HG03097 (cell line): Measurements from ENCODE around the gene SDK1.
"Not testable (repeated sequence)": the region's sequence is repeated elsewhere in the genome, so short reads cannot be mapped to it uniquely, and the experiment has no call there.

Experiments
- ATAC-seq: cut with Tn5 transposase; IDR thresholded peaks from one replicate; pipeline ENCODE4 v1.9.1; 2021; ENCODE audit not compliant: unreplicated experiment, low FRiP score

Gene SDK1

GRCh38 chr7:4220011-4220410 lies 919.0 kb downstream of the SDK1 start:
- ATAC-seq = no peak

DNA sequence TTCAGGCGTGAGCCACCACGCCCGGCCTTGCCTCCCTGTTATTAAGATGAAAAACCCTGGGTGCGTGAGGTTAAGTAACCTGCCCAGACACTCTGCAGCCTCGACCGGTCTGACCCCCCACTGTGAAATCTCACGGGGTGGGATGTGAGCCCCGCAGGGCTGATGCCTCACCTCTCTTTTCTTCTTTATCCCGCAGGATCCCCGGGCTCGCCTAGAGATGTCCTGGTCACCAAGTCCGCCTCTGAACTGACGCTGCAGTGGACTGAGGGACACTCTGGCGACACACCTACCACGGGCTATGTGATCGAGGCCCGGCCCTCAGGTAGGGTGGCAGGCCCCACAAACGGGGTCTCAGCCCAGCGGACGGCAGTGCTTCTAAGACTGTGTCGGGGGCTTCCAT lies 920.0 kb downstream of the SDK1 start:
- no peak for ATAC-seq

GRCh38 chr7:4222676-4223075 lies 921.6 kb downstream of the SDK1 start:
- ATAC-seq = no peak

DNA sequence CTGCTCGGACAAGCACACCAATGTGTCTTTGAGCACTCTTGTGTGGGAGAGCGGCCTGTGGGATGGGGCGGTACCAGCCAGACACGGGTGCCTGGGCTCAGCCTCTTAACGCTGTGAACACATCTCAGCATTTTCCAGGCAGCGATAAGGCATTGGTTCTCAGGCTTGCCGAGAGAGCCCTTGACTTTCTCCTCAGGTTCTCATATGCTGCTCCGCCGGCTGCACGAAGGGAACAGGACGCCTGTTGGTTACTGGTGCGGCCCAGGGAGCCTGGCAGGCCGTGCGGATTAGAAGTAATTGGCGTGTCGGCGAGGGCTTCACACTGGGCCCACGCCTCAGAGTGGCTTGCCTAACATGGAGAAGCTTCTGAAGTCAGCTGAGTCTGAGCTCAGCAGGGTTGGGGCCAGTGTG lies 924.3 kb downstream of the SDK1 start:
- no peak for ATAC-seq

GRCh38 chr7:4225881-4226523 lies 925.0 kb downstream of the SDK1 start:
- ATAC-seq = no peak

DNA sequence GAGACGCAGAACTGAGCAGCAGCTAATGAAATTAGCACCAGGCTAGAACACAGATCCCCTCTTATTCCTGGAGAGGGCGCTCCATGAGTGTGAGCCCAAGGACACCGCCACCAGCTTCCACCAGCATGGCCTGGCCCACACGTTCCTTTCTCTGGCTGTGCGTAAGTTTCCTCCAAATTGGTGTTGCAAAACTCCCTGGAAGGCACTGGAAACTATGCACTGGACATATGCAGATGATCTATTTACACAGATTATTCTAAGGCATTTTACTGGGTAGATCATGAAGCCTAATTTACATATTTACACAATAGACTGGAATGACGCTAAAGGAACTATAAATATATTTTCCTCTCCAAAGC lies 925.5 kb downstream of the SDK1 start:
- no peak for ATAC-seq

GRCh38 chr7:4227105-4228010 lies 926.3 kb downstream of the SDK1 start:
- ATAC-seq = no peak

GRCh38 chr7:4230352-4230751 lies 929.3 kb downstream of the SDK1 start:
- ATAC-seq = no peak

DNA sequence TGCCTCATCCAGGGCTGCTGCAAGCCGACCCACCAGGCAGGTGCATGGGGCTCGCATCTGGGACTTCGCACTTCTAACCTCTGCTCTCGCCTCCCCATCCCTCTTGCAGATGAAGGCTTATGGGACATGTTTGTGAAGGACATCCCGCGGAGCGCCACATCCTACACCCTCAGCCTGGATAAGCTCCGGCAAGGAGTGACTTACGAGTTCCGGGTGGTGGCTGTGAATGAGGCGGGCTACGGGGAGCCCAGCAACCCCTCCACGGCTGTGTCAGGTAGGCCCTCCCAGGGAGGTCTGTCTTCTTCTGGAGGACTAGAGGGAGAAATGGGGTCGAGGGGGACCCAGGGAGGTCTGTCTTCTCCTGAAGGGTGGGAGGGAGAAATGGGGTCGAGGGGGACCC lies 932.1 kb downstream of the SDK1 start:
- no peak for ATAC-seq

GRCh38 chr7:4233621-4234497 lies 932.8 kb downstream of the SDK1 start:
- no peak for ATAC-seq

DNA sequence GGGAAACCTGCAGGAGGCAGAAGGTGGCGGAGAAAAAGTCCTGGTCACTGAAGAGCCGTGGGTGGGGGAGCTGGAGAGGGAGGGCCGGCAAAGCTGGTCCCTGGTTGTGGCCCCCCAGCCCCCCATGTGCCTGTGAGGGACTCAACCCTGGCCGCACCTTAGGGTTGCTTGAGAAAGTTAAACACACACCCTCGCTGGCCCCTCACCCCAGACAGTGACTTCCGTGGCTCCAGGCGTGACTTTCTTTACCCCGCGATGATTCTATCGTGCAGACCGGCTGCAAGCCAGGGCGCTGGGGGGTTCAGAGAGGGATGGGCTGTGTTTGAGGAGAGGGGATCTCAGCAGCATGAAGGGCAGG lies 933.4 kb downstream of the SDK1 start:
- no peak for ATAC-seq

- no peak for ATAC-seq
These were observed 933.8 kb downstream of the SDK1 start for GRCh38 chr7:4234886-4235285.

DNA sequence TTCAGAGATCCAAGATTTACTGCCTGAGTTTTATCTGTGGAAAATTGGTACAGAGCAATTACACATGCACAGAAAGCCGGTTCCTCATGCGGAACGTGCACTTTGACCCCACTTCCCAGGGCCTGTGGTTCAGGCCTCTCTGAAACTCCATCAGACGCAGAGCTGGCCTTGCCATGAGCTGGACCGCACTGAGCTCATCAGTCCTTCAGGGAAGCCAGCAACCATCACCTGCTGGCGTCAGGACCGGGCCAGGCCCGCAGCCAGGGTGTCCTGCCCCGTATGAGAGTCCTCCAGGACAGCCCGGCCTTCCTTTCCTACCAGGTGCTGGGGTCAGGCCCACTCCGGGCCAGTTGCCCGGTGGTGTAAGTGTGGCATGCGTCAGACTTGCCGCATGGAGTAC lies 934.5 kb downstream of the SDK1 start:
- ATAC-seq = no peak

DNA sequence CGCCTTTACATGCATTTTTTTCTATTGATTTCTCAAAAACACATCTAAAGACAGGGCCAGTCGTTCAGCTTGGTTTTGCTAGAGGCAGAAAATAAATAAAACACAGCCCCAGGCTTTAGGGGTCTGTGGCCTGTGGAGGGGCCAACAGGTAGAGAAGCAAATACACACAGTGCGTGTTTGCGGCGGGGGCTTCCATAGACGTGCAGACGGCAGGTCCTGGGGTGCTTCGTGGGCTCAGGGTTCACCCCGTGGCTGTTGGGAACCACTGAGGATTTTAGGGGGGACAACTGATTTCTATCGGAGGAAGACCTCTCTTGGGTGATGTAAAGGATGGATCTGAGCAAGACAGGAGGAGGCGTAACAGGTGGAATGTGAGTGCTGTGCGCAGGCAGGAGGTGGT lies 935.3 kb downstream of the SDK1 start:
- ATAC-seq = no peak

DNA sequence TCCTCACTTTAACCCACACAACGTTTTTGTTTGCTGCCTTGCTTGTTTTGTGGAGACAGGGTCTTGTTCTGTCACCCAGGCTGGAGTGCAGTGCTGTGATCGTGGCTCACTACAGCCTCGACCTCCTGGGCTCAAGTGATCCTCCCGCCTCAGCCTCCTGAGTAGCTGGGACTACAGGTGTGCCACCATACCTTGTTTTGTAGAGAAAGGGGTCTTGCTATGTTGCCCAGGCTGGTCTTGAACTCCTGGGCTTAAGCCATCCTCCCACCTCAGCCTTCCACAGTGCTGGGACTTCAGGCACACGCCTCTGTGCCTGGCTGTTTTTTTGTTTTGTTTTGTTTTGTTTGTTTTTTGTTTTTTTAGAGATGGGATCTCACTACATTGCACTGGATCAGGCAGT lies 935.8 kb downstream of the SDK1 start:
- not testable (repeated sequence) for ATAC-seq

- no peak for ATAC-seq
These were observed 936.5 kb downstream of the SDK1 start for GRCh38 chr7:4237296-4238235.

GRCh38 chr7:4238861-4239260 lies 937.8 kb downstream of the SDK1 start:
- no peak for ATAC-seq

- no peak for ATAC-seq
These were observed 939.0 kb downstream of the SDK1 start for GRCh38 chr7:4240042-4240441.

DNA sequence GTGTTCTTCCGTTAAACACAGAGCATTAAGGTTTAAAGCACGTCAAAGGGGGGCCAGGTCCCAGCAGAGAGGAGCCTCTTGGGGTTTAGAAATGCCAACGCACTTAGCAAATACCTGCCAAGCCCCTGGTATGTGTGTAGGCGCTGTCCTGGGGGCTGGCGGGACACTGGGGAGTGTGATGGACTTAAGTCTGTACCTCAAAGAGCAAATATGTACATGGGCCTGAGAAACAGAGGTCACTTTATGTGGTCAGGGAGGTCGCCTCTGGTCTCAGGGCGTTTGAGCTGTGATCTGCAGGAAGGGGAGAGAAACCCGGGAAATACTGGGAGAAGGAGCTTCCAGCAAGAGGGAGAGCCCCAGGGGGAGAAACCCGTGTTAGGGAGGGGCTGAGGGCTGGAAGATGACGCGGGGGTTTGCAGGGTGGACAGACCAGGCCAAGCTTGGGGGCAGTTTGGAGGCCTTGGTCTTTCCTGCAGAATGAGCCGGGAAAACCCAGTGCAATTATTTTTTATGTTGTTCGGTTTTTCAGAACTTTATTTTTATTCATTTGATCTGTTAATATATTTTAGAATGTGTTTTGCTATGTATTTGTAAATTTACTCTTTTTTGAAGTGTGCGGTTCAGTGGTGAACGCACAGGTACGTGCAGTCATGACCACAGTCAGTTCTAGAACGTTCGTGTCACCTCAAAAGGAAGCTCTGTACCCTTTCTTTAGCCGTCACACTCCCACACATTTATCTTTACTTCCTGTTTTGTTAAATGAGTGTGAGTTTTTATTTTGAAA lies 939.7 kb downstream of the SDK1 start:
- ATAC-seq = no peak

GRCh38 chr7:4241304-4241612 lies 940.2 kb downstream of the SDK1 start:
- ATAC-seq = no peak
